Measurements from ENCODE around the gene SDF2L1. TPM values are rescaled to one million over a fixed set of nuclear protein-coding genes. Genes with fewer than 3 reads are reported as not detected.

The SDF2L1 gene
- total and polyA plus RNA-seq, 9 of the 15 experiments (the other 6 are each of a cell fraction or from before 2014, with no cell fraction given) = 15.1 to 989 (median 124) TPM

DNA sequence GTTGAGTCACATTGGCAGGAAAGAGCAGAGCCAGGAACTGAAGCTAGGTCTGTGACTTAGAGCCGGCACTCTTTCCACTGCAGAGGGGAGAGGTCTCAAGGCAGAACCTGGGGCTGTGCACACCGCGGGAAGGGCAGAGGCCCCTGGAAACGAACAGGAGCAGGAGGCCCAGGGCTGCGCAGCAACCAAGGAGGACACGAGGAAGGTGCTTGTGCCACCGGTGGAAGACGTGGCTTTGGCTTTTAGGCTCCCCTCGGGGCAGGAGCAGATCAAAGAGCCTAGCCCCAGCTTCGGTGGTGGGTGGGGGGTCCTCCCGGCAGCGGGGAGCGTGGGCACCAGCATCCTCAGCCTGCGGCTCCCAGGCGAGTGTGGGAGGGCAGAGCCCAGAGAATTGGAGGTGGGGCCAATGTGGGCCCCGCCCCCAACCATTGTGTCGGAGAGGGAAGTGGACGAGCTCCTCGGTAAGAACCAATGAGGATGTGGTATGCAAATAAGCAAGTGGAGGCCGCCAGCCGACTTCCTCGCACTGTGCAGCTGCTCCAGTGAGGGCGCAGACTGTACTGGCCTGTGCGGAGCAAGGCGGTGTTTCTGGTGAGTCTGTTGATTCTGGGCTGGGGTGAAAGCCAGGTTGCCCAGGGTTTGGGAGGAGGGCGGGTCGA is 9.7 kb upstream of the SDF2L1 start, which contains the start of gene CCDC116 (continued):
- TF ChIP-seq, protein P1, sequence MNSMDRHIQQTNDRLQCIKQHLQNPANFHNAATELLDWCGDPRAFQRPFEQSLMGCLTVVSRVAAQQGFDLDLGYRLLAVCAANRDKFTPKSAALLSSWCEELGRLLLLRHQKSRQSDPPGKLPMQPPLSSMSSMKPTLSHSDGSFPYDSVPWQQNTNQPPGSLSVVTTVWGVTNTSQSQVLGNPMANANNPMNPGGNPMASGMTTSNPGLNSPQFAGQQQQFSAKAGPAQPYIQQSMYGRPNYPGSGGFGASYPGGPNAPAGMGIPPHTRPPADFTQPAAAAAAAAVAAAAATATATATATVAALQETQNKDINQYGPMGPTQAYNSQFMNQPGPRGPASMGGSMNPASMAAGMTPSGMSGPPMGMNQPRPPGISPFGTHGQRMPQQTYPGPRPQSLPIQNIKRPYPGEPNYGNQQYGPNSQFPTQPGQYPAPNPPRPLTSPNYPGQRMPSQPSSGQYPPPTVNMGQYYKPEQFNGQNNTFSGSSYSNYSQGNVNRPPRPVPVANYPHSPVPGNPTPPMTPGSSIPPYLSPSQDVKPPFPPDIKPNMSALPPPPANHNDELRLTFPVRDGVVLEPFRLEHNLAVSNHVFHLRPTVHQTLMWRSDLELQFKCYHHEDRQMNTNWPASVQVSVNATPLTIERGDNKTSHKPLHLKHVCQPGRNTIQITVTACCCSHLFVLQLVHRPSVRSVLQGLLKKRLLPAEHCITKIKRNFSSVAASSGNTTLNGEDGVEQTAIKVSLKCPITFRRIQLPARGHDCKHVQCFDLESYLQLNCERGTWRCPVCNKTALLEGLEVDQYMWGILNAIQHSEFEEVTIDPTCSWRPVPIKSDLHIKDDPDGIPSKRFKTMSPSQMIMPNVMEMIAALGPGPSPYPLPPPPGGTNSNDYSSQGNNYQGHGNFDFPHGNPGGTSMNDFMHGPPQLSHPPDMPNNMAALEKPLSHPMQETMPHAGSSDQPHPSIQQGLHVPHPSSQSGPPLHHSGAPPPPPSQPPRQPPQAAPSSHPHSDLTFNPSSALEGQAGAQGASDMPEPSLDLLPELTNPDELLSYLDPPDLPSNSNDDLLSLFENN (IDR thresholded peaks at IDR 0.05; ENCODE audit: low read depth in 2 of 2, low read length in 2 of 2) = peak in 1 of 2 experiments; percentile 85; a peak in 2 of 4 replicates
- TF ChIP-seq SRSF1 (IDR thresholded peaks at IDR 0.05; ENCODE audit: low read depth, low read length) (no peak), EGR1 (conservative IDR thresholded peaks at IDR 0.05) (no peak), ESRRB (CRISPR knock-in tag; IDR thresholded peaks at IDR 0.05; ENCODE audit: borderline replicate concordance) (no peak), ZNF785 (CRISPR knock-in tag; IDR thresholded peaks at IDR 0.05) (no peak), ZNF24 (IDR thresholded peaks at IDR 0.05) (no peak), MIER1 (IDR thresholded peaks at IDR 0.05; ENCODE audit: low read depth) (no peak), POLR2AphosphoS2 (IDR thresholded peaks at IDR 0.05; ENCODE audit: low read length) (peak; percentile 86; the same call in 1 of the 2 replicates), RCOR1 (IDR thresholded peaks at IDR 0.05; ENCODE audit: borderline replicate concordance in 1 of 2, low read depth in 2 of 2, low read length in 2 of 2) (peak; percentile 44 to 99), MAFK (IDR thresholded peaks at IDR 0.05; ENCODE audit: low read length) (peak; percentile 47), HCFC1 (IDR thresholded peaks at IDR 0.05; ENCODE audit: low read depth, low read length) (peak; percentile 63), CCAR2 (IDR thresholded peaks at IDR 0.05; ENCODE audit: low read depth, low read length) (no peak), BHLHE40 (IDR thresholded peaks at IDR 0.05; ENCODE audit: low read length) (peak; percentile 67), ZFP30 (CRISPR knock-in tag; IDR thresholded peaks at IDR 0.05; ENCODE audit: borderline replicate concordance) (no peak), TBL1XR1 (IDR thresholded peaks at IDR 0.05; ENCODE audit: low read length in 2 of 2) (peak; percentile 80 to 89; a peak in 3 of 4 replicates), ZNF408 (CRISPR knock-in tag; IDR thresholded peaks at IDR 0.05; ENCODE audit: low read depth) (no peak), ZNF175 (CRISPR knock-in tag; IDR thresholded peaks at IDR 0.05; ENCODE audit: low read depth) (no peak), XRCC3 (IDR thresholded peaks at IDR 0.05) (no peak), MCM2 (IDR thresholded peaks at IDR 0.05; ENCODE audit: low read depth) (no peak), KDM5B (IDR thresholded peaks at IDR 0.05; ENCODE audit: insufficient replicate concordance, low read depth, low read length) (no peak), ZBTB7A (IDR thresholded peaks at IDR 0.05; ENCODE audit: borderline replicate concordance, control insufficient read depth, low read depth, low read length) (no peak), JUN (IDR thresholded peaks at IDR 0.05; ENCODE audit: borderline replicate concordance, low read depth, low read length) (peak; percentile 63), JUN (CRISPR knock-in tag; IDR thresholded peaks at IDR 0.05; ENCODE audit: borderline replicate concordance) (no peak), CBX1 (IDR thresholded peaks at IDR 0.05; ENCODE audit: low read depth) (no peak), EP300 (IDR thresholded peaks at IDR 0.05; ENCODE audit: low read length) (peak; percentile 54; the same call in 1 of the 2 replicates), ARHGAP35 (IDR thresholded peaks at IDR 0.05; ENCODE audit: partially characterized antibody) (no peak)
- TF ChIP-seq, protein P2, sequence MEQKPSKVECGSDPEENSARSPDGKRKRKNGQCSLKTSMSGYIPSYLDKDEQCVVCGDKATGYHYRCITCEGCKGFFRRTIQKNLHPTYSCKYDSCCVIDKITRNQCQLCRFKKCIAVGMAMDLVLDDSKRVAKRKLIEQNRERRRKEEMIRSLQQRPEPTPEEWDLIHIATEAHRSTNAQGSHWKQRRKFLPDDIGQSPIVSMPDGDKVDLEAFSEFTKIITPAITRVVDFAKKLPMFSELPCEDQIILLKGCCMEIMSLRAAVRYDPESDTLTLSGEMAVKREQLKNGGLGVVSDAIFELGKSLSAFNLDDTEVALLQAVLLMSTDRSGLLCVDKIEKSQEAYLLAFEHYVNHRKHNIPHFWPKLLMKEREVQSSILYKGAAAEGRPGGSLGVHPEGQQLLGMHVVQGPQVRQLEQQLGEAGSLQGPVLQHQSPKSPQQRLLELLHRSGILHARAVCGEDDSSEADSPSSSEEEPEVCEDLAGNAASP (IDR thresholded peaks at IDR 0.05) = no peak
